Gastroesophageal sphincter (tissue), 3 donors: ENCODE measurements around the gene PLXDC1.

Experiments
- CTCF ChIP-seq, 4 experiments: fragments of 200-600 bp in 2 of 4; fragments of 450-650 bp in 2 of 4; sonication (generic) in 1 of 4; IDR thresholded peaks; one replicate each; pipeline ENCODE4 v1.5.1; 2017 to 2019; ENCODE audit warnings: antibody characterized with exemption in 4 of 4, mild to moderate bottlenecking in 2 of 4, moderate library complexity in 2 of 4
- POLR2AphosphoS5 ChIP-seq: sonication (generic); formaldehyde crosslinking; IDR thresholded peaks from one replicate; pipeline ENCODE4 v1.6.1; 2017; ENCODE audit warnings: antibody characterized with exemption

GRCh38 chr17:39146273-39146672 lies 5.2 kb downstream of the PLXDC1 start:
- TF ChIP-seq CTCF (IDR thresholded peaks at IDR 0.05) (no peak), POLR2AphosphoS5 (no peak)
